A375 (cell line): Measurements from ENCODE around the gene MGST3. TPM values are rescaled to one million over a fixed set of nuclear protein-coding genes. Genes with fewer than 3 reads are reported as not detected.

Source experiments
- total RNA-seq: library from RNA; depleted of rRNA; stranded (reverse); fragments of >200 nt; shearing (Covaris generic); gene quantifications from 2 replicates; pipeline ENCODE4 v1.2.3, GENCODE V29; 2014; rRNA removed

The MGST3 gene
- total RNA-seq: 59.0 and 59.6 TPM in 2 replicates

DNA sequence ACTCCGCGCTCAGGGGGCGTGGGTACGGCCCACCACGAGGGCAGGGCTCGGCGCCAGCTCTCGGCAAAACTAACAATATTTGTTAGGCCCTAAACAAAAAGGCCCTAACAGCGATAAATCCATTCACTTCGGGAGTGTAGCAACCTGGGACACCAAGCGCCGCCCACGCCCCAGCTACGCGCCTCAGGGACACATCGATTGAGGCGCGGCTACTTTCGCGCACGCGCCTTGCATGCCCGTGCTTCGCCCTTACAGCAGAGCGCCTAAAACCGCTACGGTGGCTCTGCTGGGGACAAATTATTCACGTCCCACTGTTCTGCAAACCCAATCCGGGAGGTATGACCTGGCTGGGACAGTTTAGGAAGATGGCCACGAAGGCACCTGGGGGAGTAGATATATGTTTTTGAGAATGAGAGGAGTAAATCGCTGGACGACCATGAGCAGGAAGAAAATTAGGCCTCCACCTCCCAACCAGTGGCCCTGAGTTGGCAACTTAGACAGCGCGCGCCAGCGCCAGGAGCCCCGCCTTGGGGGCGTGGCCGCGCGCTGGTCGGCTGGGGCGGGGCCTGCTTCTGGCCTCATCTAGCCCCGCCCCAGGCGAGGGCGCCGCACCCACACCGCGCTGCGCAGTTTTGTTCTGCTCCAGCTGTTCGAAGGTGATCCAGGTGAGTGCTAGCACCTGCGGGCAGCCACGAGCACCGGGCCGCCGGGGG lies at the start of gene MGST3:
Gene MGST3, plus strand, starts transcription at position 606 of the 713 bp plus-strand sequence. CDS start 18,614 bp downstream, outside the sequence.

DNA sequence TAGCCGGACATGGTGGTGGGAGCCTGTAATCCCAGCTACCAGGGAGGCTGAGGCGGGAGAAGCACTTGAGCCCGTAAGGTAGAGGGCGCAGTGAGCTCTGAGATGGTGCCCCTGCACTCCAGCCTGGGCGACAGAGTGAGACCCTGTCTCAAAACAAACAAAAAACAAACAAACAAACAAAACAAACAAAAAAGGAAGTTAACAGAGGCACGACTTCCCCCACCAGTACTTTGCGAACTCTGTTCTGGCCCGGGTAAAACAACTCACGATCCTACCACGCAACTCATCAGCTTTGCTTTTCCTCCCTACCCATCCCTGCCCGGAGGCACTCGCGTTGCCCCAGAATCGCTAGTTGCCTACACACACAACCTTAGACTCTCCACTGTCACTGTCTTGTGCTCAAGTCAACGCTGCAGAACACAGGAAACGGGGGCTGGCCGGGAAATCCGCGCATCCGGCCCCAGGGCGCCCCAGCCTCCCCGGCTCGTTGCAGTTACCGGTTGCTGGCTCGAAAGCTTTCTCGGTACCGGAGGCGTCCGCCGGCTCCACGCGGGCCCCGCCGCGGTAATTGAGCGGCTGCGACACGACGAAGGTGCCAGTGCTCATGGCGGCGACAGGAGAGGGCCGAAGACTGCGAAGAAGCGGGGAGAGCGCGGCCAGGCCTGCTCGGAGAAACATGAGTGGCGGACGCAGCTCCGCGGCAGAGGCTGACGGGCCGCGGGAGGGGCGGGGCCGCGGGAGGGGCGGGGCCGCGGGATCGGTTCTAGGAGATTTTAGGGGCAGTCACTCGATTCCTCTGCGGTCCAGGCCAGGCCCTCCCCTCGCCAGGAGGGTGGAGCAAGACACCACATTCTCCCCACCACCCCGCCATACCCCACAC lies 67.1 kb downstream of the MGST3 start, which contains the start of gene ALDH9A1:
Gene ALDH9A1, minus strand, starts transcription at position 682 of the 880 bp plus-strand sequence. Its CDS starts 4 bp downstream, at position 678.

Other genes starting within 250 kb of the MGST3 start
- 6.2 and 7.2 TPM in 2 replicates for gene RXRG, start 186.1 kb upstream of the MGST3 start, total RNA-seq
- not detected in 2 replicates for gene LRRC52, start 87.2 kb upstream of the MGST3 start, total RNA-seq
- gene ALDH9A1, start 67.3 kb downstream of the MGST3 start, total RNA-seq: 60.0 and 81.9 TPM in 2 replicates
- gene TMCO1, start 137.6 kb downstream of the MGST3 start, total RNA-seq: 73.7 and 99.1 TPM in 2 replicates
- 164 and 183 TPM in 2 replicates for gene UCK2, start 196.4 kb downstream of the MGST3 start, total RNA-seq